Adipocyte (in vitro differentiated cells): Measurements from ENCODE around the gene IFIT1.
A peak's percentile ranks its signal among the peaks of the same experiment; 100 is the strongest.
"Not testable (repeated sequence)": the region's sequence is repeated elsewhere in the genome, so short reads cannot be mapped to it uniquely, and the experiment has no call there.

Experiments
- DNase-seq: peaks from one replicate; pipeline ENCODE4 v3.0.0-alpha.2; 2015; ENCODE audit warnings: low read depth
- H3K27me3 ChIP-seq: replicated peaks from 2 replicates; pipeline ENCODE4 v1.7.0; 2013; ENCODE audit warnings: mild to moderate bottlenecking, low read length, moderate library complexity; ENCODE audit not compliant: control insufficient read depth, insufficient read depth
- H3K36me3 ChIP-seq: 2 replicates; pipeline ENCODE4 v1.7.0; 2013; ENCODE audit warnings: low read length, mild to moderate bottlenecking, moderate library complexity; ENCODE audit not compliant: control insufficient read depth, insufficient read depth, severe bottlenecking
- H3K4me1 ChIP-seq: 2 replicates; pipeline ENCODE4 v1.7.0; 2013; ENCODE audit warnings: mild to moderate bottlenecking, low read length, moderate library complexity; ENCODE audit not compliant: control insufficient read depth, insufficient read depth
- H3K4me3 ChIP-seq: 2 replicates; pipeline ENCODE4 v1.7.0; 2013; ENCODE audit warnings: mild to moderate bottlenecking, low read length, moderate library complexity
- H3K9ac ChIP-seq: 2 replicates; pipeline ENCODE4 v1.7.0; 2013; ENCODE audit warnings: mild to moderate bottlenecking, low read length, moderate library complexity
- H3K9me3 ChIP-seq: 2 replicates; pipeline ENCODE4 v1.7.0; 2013; ENCODE audit warnings: mild to moderate bottlenecking, low read length, moderate library complexity; ENCODE audit not compliant: control insufficient read depth

IFIT1 gene

GRCh38 chr10:89406178-89406577, 13.8 kb downstream of the IFIT1 start:
- not testable (repeated sequence) for DNase-seq, H3K4me1 ChIP-seq, H3K9me3 ChIP-seq, H3K9ac ChIP-seq, H3K4me3 ChIP-seq, H3K27me3 ChIP-seq
- H3K36me3 ChIP-seq: peaks cover 11% of the 10 kb centered on the region

- H3K4me1 ChIP-seq, H3K9me3 ChIP-seq, H3K36me3 ChIP-seq, H3K9ac ChIP-seq, H3K27me3 ChIP-seq, H3K4me3 ChIP-seq, DNase-seq: not testable (repeated sequence)
Measured at GRCh38 chr10:89407792-89408191, 15.4 kb downstream of the IFIT1 start.

GRCh38 chr10:89409282-89409681, 16.9 kb downstream of the IFIT1 start:
- H3K27me3 ChIP-seq, DNase-seq, H3K9me3 ChIP-seq, H3K4me1 ChIP-seq, H3K9ac ChIP-seq, H3K4me3 ChIP-seq, H3K36me3 ChIP-seq: not testable (repeated sequence)

- not testable (repeated sequence) for H3K36me3 ChIP-seq, H3K9ac ChIP-seq, H3K4me3 ChIP-seq
Measured at GRCh38 chr10:89410551-89410950, 18.1 kb downstream of the IFIT1 start.

GRCh38 chr10:89411135-89411534, 18.7 kb downstream of the IFIT1 start:
- not testable (repeated sequence) for DNase-seq, H3K36me3 ChIP-seq, H3K27me3 ChIP-seq, H3K9me3 ChIP-seq, H3K4me3 ChIP-seq, H3K9ac ChIP-seq, H3K4me1 ChIP-seq

More at GRCh38 chr10:89410551-89410950, 18.1 kb downstream of the IFIT1 start:
- H3K27me3 ChIP-seq, DNase-seq, H3K9me3 ChIP-seq, H3K4me1 ChIP-seq: not testable (repeated sequence)

GRCh38 chr10:89412276-89412675, 19.9 kb downstream of the IFIT1 start:
- DNase-seq, H3K9ac ChIP-seq, H3K4me1 ChIP-seq, H3K36me3 ChIP-seq, H3K4me3 ChIP-seq, H3K27me3 ChIP-seq, H3K9me3 ChIP-seq: not testable (repeated sequence)

GRCh38 chr10:89413398-89413912, 21.0 kb downstream of the IFIT1 start:
- Histone ChIP-seq H3K27me3 (no peaks in the 10 kb centered on the region), H3K9ac (peak overlapping the region; percentile 93), H3K9me3 (no peaks in the 10 kb centered on the region), H3K4me1 (peaks cover 9% of the 10 kb centered on the region), H3K36me3 (peaks cover 13% of the 10 kb centered on the region), H3K4me3 (peak overlapping the region; percentile 98)
- no peak for DNase-seq

GRCh38 chr10:89414146-89414878, 21.9 kb downstream of the IFIT1 start, which contains the start of gene IFIT5:
IFIT5 (plus strand) TSS chr10:89414568; CDS start chr10:89414799, 231 bp downstream.
- Histone ChIP-seq H3K9me3 (no peaks in the 10 kb centered on the region), H3K36me3 (peaks cover 14% of the 10 kb centered on the region), H3K4me3 (peak within 1 kb of the TSS; percentile 98), H3K9ac (peak within 1 kb of the TSS; percentile 93), H3K4me1 (peaks cover 9% of the 10 kb centered on the region), H3K27me3 (no peaks in the 10 kb centered on the region)
- DNase-seq: peak; percentile 83

GRCh38 chr10:89414879-89415821, 22.7 kb downstream of the IFIT1 start:
- peaks cover 14% of the 10 kb centered on the region for H3K36me3 ChIP-seq
- DNase-seq: peak; percentile 74
- no peaks in the 10 kb centered on the region for H3K27me3 ChIP-seq
- H3K9ac ChIP-seq: peak overlapping the region; percentile 93
- H3K4me3 ChIP-seq: peak overlapping the region; percentile 98
- peaks cover 13% of the 10 kb centered on the region for H3K4me1 ChIP-seq
- no peaks in the 10 kb centered on the region for H3K9me3 ChIP-seq

- no peaks in the 10 kb centered on the region for H3K9me3 ChIP-seq
- peaks cover 18% of the 10 kb centered on the region for H3K36me3 ChIP-seq
- H3K4me3 ChIP-seq: no peak overlapping the region
- H3K27me3 ChIP-seq: no peaks in the 10 kb centered on the region
- peaks cover 13% of the 10 kb centered on the region for H3K4me1 ChIP-seq
- H3K9ac ChIP-seq: no peak overlapping the region
- DNase-seq: no peak
Measured at GRCh38 chr10:89416465-89416864, 24.0 kb downstream of the IFIT1 start.

GRCh38 chr10:89419548-89419947, 27.1 kb downstream of the IFIT1 start:
- Histone ChIP-seq H3K4me1 (peaks cover 9% of the 10 kb centered on the region), H3K27me3 (no peaks in the 10 kb centered on the region), H3K36me3 (peaks cover 18% of the 10 kb centered on the region), H3K9me3 (no peaks in the 10 kb centered on the region), H3K9ac (no peak overlapping the region), H3K4me3 (no peak overlapping the region)
- peak; percentile 68 for DNase-seq
